GM19455 (cell line): ENCODE measurements around the gene RSL24D1.
A peak's percentile ranks its signal among the peaks of the same experiment; 100 is the strongest.
"Not testable (repeated sequence)": the region's sequence is repeated elsewhere in the genome, so short reads cannot be mapped to it uniquely, and the experiment has no call there.

Source experiments
- ATAC-seq: cut with Tn5 transposase; IDR thresholded peaks from one replicate; pipeline ENCODE4 v1.9.1; 2021; ENCODE audit not compliant: unreplicated experiment

RSL24D1 gene

DNA sequence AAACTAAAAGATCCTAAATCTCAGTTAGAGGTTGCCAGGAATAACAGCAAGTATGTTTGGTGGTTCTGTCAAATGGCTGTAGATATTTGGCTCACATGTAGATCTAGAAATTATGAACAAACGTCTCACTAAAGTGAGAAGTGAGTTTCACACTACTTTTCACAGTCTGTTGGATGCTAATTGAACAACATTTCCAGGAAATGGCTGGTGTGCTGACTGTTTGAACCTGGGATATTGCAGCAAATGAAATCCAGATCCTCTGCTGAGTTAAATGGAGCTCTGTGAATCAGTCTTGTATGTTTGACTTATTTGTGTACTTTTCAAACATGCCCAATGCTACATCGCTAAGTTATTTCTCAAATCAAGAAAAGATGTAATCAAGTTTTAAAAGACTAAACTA lies 21.3 kb upstream of the RSL24D1 start:
- ATAC-seq, result no peak

DNA sequence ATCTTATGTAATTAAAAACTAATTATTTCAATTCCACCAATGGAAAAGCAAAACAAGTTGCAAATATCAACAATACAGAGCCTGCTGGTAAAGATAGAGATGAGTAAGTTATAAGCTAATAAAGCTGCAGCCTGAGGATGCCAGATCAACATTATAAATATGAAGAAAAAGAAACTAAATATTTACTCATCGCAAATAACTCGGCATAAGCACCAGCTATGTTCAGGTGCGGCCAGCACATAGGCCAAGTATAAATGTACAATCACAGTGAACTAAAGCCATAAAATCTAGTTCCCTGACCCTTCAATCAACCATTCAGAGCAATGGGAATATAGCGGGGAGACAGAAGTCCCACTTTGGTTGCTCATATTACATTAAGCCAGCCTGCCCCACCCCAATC lies 7.7 kb upstream of the RSL24D1 start:
- no peak for ATAC-seq

DNA sequence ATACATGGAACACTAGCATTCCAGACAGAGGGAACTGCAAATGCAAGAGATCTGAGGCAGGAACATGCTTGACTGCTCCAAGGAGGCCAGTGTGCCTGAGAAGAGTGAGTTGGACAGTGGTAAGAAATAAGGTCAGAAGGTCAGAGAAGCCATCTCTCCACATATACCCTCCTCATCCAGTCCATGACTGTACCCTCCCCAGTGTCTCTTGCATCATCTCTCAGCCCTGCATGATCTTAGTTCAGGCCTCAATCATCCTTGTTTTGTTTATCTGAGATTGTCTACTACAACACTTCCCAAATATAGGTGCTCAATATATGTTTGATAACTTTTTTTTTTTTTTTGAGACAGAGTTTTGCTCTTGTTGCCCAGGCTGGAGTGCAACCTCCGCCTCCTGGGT lies 5.5 kb upstream of the RSL24D1 start:
- no peak for ATAC-seq

DNA sequence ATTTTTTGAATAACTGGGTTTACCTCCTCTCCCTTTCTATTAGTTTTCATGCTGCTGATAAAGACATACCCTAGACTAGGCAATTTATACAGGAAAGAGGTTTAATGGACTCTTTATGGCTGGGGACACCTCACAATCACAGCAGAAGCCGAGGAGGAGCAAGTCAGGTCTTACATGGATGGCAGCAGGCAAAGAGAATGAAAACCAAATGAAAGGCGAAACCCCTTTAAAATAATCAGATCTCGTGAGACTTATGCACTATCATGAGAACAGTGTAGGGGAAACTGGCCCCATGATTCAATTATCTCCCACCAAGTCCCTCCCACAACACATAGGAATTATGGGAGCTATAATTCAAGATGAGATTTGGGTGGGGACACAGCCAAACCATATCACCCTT lies 2.0 kb upstream of the RSL24D1 start:
- no peak for ATAC-seq

DNA sequence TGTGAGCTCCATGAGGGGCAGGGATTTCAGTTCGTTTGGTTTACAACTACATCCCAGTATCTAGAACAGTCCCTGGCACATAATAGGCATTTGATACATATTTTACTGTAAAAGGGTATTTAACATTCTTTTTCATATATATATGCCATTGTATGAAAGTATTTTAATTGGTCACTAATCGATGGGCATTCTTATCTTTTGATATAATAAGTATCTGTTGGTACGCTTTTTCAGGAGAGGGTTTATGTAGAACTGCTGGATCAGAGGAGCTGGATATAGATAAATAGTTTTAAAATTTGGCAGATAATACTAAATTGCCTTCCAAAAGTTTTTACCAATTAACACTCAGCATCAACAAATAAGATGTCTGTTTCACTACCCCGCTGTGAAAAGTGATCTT lies 978 bp upstream of the RSL24D1 start:
- ATAC-seq, result no peak

DNA sequence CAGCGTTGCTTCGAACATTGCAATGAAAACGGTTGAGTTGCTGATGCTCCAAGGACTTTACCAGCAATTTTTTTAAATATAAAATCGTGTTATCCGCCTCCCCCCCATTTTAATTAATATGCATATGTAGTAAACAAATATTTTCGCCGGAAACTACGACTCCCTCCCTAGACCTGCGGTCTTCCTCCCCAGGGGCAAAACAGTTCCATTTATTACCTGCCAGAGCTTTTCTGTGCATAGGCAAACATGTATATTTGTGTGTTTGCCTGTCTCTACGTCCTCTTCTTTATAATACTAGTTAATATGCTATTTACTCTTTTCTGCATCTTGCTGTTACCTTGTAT lies 593 bp upstream of the RSL24D1 start:
- ATAC-seq, result peak; percentile 8

DNA sequence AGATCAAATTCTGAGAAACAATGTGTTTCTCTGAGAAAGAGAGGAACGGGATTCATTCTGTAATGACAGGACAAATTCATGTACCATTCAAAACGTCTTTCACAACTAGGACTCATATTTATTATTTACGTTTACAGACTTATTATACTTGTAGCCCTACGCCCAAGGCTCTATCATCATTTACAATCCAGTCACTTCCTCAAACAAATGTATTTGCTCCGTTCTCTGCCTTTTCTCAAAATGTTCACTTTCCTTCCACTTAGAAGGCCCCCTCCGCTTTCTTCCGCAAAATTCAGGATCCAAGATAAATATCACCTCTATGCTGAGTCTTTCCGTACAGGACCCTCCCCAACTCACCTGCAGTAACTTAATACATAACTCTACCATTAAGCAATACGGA lies 745 bp downstream of the RSL24D1 start:
- no peak for ATAC-seq

DNA sequence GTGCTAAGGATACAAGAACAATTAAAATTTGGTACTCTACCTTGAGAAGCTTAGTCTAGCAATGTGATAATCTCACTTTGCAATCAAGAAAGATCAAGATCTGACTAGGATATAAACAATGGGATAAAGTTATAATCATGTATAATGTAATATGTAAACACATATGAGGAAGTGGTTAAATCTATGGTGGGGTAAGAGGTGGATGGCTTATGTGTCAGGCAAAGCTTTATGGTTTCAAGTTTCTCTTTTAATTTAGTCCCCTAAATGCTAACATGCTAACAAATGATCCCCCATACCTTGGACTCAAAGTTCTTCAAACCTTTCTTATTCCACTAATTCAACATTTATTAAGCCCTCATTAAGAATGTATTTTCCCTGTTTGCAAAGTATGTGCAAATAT lies 2.5 kb downstream of the RSL24D1 start:
- no peak for ATAC-seq

DNA sequence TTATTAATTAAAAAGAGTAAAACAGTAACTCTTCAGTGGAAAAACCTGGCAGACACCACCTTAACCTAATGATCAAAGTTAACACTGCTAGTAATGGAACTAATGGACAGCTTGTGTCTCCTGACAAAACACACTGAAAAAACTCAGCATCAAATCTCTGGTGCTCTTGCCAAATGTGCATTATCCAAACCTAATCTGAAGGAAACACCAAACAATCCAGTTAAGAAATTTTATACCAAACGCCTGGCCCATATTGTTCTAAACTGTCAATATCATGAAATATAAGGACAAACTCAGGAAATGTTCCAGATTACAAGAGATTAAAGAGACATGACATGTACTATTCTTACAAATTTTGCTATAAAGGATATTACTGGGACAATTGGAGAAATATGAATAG lies 10.4 kb downstream of the RSL24D1 start:
- no peak for ATAC-seq

DNA sequence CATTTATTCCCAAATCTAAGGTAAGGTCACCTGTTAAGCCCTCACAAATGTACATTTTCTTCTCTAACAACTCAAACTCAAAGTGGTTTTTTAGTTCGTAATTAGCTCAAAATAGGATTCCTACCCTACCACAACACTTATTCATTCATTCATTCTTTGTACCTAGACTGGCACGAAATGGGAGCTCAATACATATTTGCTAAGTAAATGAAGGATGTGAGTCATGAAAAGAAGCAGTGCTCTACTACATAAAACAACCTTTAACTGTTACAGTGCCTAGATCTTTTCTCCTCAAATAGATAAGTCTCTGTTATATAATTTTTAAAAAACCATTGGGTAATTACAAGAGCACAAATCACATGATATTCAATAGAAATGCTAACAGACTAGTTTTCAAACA lies 13.1 kb downstream of the RSL24D1 start:
- ATAC-seq, result no peak

DNA sequence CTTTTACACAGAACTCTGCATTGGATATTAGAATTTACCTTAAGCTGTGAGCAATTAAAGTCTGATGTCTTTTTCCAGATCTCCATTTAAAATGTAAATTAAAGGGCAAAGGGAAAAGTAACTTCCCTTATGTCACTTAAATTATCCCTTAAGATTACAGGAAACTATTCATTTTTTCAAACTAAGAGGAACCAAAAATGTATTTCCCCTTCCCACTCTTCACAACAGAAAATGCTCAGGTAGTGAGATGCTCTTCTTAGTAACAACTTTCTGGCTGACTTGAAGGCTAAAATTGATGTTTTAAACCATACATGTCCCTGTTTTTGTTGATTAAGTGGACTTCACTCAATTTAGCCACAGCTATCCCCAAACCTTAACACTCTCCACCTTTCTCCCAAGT lies 17.6 kb downstream of the RSL24D1 start:
- ATAC-seq, result no peak

DNA sequence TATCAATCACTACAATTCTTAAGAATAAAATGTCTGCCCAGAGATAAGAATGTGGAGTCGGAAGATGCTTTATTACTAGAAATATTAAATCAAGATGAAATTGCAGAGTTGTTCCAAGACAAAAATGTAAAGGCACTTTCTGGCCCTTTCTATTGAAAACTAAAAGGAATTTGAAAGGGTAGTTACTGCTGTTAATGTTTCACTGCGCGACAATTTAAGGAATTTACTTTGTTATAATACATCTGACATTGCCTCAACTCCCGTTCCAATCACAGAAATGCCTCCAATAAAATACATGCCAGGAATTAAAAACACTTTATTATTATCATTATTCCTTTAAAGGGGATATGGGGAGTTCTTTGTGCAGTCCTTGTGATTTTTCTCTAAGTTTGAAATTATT lies 26.4 kb downstream of the RSL24D1 start:
- ATAC-seq, result no peak

DNA sequence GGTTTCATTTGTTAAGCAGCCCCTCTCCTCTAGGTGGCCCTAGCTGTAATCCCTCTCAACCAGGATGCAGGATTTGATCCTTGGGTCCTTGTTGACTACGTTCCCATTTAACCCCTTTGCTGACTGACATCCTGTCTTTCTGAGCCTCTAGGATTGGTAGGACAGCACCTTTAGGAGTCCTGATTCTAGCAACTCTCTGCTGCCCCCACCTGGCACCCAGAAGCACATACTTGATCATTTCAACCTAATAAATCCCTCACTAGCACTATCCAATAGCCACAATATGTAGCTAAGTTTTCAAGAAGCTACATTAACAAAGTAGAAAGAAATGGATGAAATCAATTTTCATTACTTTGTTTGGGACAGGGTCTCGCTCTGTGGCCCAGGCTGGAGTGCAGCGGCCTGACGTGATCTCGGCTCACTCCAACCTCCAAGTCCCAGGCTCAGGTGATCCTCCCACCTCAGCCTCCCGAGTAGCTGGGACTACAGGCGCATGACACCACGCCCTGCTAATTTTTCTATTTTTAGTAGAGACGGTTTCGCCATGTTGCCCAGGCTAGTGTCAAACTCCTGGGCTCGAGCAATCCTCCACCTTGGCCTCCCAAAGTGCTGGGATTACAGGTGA lies 28.3 kb downstream of the RSL24D1 start:
- ATAC-seq, result peak; percentile 97

DNA sequence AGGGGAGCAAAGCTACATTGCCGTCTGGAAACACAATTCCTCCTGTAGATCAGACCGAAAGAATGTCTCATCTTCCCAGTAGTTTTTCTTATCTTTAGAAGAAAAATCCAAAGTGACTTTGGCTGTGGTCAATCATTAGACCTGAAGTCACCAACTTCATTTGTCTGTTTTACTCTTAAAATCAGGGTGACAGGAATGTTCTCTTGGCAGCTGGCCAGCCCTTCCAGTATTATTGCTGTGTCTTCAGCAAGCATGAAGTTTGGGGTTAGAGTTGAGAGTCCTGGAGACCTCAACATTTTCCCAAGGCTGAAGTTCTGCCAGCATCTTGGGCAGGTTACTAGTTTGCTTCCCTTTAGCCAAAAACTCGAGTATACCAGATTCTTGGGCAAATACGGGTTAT lies 32.5 kb downstream of the RSL24D1 start:
- no peak for ATAC-seq

DNA sequence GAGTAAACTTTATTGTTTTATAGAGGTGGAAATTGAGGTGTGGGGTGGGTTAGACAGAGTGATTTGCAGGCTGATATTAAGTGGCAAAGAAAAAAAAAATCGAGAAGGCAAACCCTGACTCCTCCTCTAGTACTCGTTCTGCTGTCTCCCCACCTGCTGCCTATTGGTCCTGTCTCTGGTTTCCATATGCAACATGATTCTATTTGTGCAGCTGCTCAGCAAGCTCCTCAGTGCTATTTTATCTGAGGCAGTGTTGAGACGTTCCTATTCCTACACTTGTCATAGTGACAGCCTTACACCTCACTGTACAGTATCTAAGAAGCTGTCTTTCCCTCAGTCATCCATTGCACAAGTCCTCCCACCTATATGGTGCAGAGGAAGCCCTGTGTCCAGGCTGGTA lies 45.1 kb downstream of the RSL24D1 start:
- ATAC-seq, result no peak

DNA sequence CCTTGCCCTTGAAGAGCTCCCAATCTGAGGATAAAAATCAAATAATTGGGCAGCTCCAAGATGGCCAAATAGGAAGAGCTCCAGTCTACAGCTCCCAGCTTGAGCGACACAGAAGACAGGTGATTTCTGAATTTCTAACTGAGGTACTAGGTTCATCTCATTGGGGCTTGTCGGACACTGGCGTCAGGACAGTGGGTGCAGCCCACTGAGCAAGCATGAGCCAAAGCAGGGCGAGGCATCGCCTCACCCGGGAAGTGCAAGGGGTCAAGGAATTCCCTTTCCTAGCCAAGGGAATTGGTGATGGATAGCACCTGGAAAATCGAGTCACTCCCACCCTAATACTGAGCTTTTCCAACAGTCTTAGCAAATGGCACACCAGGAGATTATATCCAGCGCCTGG lies 53.6 kb downstream of the RSL24D1 start:
- ATAC-seq, result not testable (repeated sequence)

DNA sequence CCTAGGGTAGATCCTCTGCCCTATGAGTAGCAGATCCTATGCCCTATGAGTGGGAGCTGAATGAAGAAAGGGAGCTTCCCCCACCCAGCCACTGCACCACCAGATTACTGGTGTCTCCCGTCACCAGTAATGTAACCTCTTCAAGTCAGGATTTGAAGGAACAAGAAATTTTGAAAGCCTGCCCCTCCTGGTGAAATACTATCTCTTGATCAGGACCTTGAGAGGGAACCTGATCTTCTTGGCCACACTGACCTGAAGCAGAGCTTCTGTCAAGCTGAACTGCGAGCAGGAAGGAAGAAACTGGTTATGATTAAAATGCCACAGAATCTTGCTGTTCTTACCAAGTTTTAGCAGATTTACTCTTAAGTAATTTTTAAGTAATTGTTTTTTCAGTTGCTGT lies 62.8 kb downstream of the RSL24D1 start:
- no peak for ATAC-seq

DNA sequence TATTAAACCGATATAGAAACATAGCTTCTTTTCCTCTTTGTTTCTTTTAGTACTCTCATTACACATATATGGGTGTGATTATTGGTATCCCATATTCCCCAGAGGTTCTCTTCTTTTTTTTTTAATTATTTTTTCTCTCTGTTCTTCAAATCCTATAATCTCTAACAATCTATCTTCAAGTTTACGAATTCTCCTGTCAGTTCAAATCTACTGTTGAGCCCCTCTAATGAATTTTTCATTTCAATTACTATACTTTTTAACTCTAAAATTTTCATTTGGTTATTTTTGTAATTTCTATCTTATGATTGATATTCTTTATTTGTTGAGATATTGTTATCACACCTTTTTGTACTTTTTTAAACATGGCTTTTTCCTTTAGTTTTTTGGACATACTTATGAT lies 64.1 kb downstream of the RSL24D1 start:
- ATAC-seq, result no peak
